GM21381 (cell line): ENCODE results near the gene BEAN1.
A peak's percentile ranks its signal among the peaks of the same experiment; 100 is the strongest.
"Not testable (repeated sequence)": the region's sequence is repeated elsewhere in the genome, so short reads cannot be mapped to it uniquely, and the experiment has no call there.

Source experiments
- ATAC-seq: cut with Tn5 transposase; IDR thresholded peaks from one replicate; pipeline ENCODE4 v1.9.1; 2021; ENCODE audit warnings: mild to moderate bottlenecking, moderate library complexity; ENCODE audit not compliant: unreplicated experiment

The BEAN1 gene

DNA sequence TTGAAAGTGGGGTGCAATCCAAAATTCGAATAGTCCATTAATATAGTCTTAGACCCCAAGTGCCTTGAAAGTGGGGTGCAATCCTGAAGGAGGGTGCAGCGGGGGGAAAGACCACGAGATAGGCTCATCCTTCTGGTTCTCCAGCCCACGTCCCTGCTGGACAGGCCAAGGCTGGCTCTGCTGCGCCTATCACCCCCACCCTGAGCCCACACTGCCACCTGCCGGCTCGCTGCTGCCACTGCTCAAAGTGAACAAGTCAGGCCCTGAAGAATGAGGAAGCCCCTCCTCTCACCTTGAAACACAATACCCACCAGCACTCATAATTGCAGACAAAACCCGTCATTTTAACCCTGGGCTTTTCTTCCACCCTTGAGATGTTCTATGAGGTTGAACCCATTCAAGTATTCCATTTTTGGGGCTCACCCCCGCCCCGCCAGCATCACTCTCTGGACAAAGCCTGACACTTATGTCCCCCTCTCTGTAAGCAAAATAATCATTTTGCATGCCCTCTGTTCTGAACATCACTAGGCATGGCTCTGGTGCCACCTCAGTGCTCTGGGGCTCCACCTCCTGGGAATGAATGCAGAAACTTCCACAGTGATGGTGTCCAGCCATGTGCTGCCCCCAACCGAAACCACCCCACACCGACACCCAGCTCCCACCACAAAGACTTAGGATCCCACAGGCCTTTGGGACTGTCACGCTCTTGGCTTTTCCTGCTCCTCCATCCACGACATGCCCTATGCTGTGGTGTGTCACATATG lies 56.8 kb downstream of the BEAN1 start:
- ATAC-seq: peak; percentile 73

DNA sequence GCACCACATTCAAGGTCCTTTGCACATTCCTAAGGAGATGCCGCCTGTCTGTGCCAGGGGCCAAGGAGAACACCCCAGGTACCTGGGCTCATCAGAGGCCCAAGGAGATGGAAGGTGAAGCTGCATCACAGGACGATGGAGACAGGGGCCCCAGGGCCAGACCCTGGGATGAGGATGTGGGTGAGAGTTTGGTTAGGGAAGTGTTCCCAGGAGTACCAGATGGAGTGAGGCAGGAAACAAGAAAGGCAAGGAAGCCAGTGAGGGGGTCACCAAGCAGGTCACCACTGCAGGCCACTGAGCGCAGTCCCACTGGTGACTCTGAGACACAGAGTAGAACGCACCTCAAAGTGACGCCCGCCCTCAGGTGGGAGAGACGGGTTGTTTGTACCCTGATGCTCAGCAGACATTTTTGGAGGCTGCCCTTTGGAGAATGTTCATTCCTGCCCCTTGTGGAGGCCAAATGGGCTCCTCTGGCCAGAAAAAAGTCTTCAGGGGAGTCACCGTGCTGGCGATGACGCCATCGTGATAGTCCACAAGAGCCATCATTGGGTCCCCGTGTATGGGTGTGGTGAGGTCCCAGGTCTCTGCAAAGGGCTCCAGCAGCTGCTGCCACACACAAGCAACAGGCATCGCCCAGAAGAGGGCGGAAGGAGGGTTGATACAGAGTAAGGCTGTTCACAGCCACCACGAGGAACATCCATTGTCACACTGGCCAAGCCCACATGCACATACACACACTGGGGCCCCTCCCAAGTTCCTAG lies 57.5 kb downstream of the BEAN1 start:
- ATAC-seq: no peak

DNA sequence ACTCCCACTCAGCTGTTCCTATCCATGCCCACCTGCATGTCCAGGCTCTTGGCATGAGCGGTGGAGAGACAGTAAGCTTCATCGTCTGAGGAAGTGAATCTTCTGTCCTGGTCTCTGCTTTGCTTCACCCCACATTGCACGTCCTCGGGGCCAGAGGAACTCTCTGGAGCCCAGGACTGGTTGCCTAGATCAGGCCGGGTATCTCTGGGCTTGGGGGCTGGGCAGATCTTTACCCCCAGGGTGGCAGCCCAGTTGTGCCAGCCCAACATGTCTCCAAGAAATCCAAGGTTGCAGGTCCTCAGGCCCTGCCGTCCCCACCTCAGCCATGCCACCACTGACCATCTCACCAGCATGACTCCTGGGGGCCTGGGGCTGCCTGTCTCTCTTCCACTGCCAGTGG lies 58.3 kb downstream of the BEAN1 start:
- no peak for ATAC-seq

DNA sequence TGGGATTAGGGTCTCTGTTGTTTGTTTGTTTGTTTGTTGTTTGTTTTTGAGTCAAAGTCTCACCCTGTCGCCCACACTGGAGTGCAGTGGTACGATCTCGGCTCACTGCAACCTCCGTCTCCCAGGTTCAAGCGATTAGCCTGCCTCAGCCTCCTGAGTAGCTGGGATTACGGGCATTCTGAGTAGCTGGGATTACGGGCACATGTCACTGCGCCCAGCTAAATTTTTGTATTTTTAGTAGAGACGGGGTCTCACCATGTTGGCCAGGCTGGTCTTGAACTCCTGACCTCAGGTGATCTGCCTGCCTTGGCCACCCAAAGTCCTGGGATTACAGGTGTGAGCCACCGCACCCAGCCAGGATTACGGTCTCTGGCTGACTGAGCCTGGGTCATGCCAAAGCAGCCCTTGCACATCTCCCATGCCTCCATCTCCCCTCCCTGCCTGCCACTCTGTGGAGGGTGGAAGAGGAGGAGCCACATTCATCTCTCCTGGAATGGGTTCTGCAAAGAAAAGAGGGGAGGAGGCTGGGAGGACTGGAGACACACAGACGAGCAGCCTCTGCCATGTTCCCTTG lies 59.2 kb downstream of the BEAN1 start:
- no peak for ATAC-seq

DNA sequence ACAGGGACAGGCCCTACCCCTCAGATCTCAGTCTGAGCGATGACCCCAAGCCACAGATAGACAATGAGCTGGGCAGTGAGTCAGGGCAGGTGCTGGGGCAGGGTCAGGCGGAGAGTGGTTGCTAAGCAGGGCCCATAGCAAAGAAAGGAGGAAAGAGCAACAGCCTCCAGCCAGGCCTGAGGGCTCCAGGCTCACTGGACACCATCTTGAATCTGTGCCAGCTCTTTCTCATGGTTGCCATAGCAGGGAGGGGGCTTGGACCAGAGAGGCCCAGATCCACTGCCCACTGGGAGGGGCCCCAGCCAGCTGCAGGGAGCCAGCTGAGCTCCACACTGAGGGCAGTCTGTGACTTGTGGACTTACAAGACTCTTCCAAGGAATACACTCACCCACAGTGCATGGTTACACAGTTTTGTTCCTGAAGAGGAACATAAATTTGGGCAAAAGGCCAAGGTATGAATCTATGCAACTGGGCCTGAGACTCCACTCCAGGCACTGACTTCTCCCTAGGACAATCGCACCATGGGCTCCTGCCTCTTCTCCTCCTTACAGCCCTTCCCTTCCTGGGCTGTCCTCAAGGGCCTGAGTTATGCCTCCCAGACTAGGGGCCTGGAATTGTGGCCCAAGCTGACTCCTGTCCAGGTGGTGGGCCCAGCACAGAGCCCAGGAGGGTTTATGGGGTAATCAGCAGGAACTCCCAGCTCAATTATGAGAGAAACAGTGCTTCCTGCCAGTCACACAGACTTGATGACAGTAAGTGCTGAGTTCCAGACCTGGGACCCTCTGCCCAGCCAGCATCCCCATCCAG lies 59.9 kb downstream of the BEAN1 start:
- ATAC-seq: no peak

DNA sequence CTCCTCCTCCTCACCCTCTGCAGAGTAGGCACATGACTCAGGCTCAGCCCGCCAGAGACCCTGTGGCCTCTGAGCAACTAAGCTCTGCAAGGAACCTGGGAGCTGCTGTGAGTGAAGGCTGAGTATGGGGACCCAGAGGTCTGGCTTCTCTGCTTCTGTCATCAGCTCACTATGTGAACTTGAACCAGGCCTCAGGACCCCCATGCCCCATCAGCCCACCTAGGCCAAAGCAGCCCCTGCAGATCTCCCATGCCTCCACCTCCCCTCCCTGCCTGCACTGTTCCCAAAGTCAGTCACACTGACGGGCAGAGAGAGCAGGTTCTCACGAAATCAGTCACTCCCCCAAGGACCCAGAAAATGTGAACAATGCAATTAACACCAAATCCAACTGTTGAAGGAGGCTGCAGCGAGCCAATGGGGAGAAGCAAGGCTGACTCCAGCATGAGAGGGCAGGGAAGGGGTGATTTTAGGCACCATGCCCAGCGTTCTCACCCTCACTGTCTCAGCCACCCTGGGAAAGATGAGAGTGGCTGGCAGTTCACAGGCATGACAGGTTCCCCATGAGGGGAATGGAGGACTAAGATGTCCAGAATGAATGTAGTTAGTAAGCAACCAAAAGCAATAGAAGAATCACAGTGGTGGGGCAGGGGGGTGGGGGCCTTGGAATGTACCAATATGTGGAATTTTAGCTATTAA lies 60.6 kb downstream of the BEAN1 start:
- no peak for ATAC-seq

DNA sequence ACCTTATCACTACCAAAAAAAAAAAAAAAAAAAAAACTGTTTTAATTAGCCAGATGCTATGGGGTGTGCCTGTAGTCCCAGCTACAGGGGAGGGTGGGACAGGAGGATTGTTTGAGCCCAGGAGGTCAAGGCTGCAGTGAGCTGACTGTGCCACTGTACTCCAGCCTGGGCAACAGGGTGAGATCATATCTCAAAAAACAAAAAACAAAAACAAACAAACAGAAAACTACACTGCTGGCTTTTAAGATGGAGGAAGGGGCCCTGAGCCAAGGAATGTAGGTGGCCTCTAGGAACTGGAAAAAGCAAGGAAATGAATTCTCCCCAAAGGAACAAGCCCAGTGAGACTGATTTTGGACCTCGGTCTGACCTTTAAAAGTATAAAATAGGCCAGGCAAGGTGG lies 61.4 kb downstream of the BEAN1 start:
- ATAC-seq: no peak

DNA sequence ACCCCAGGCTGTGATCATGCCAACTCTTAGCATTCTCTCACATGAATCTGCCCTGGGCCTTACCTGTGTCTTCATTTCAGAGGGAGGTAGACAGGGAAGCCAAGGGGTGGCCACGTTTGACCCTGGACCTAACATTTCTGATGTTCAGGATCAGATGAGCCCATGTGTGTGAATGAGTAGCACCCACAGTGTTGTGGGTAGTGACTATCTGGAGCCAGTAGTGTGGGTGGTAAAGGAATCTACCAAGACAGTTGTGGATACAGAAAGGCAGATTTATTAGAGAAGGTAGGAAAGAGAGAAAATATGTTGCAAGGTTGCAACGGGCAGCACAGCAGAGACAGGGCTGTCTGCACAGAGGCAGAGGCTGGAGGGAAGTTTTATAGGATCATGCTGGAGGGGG lies 62.3 kb downstream of the BEAN1 start:
- no peak for ATAC-seq

DNA sequence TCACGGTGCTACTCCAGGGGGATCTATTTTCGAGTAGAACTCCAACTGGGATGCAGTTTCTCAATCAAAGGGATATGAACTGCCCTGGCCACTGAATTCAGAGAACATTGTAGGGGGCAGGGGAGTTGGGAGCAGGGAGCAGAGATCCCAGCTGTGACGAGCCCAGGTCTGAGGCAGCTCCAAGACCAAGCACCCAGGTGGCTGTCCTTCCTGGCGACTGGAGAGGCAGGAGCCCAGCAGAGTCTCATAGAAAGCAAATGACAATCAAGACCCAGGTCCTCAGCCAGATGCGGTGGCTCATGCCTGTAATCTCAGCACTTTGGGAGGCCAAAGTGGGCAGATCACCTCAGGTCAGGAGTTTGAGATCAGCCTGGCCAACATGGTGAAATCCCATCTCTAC lies 62.7 kb downstream of the BEAN1 start:
- ATAC-seq: no peak

DNA sequence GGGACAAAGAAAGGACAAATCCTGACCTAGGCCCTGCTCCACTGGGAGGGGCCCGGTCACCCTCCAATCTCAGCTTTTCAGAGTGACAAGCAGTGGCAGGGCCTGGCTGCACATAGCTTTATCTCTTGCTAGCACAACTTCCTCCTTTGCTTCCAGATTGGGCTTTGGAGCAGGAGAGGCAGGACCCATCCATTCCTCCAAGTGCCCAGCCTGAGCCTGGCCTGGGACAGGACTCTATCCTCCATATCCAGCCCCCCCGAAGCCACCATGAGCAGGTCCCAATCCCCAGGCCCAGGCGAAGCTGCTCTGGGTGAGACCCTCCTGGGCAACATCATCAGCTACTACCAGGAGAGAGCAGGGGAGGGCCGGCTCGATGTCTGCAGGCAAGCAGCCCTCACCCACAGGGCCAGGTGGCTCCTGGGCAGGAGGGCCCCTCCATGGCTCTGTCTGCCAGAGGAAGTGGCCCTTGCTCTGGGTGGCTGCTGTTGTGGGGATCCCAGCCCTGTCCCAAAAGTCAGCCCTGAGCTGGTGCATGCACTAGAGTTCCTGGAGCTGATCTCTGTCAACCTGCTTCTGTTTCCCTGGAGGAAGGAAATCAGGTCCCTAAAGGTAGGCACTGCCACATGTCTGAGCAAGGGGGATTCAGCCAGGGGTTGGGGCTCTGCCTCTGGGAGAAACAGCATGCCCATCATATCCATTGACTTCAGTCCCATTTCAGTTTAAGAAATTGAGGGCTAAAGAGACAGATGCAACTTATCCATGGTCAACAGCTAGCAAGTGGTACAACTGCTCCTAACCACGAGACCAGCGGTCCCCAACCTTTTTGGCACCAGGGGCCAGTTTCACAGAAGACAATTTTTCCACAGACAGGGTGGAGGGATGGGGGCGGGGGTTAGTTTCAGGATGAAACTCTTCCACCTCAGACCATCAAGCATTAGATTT lies 64.0 kb downstream of the BEAN1 start:
- ATAC-seq: no peak

DNA sequence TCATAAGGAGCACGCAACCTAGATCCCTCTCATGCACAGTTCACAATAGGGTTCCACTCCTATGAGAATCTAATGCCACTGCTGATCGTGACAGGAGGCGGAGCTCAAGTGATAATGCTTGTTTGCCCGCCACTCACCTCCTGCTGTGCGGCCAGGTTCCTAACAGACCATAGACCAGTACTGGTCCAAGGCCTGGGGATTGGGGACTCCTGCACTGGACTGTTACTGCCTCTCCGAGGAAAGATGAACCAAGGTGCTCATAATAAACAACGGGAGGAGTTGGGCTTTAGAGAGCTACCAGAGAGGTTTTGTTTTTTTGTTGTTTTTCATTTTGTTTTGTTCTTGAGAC lies 64.6 kb downstream of the BEAN1 start:
- no peak for ATAC-seq

DNA sequence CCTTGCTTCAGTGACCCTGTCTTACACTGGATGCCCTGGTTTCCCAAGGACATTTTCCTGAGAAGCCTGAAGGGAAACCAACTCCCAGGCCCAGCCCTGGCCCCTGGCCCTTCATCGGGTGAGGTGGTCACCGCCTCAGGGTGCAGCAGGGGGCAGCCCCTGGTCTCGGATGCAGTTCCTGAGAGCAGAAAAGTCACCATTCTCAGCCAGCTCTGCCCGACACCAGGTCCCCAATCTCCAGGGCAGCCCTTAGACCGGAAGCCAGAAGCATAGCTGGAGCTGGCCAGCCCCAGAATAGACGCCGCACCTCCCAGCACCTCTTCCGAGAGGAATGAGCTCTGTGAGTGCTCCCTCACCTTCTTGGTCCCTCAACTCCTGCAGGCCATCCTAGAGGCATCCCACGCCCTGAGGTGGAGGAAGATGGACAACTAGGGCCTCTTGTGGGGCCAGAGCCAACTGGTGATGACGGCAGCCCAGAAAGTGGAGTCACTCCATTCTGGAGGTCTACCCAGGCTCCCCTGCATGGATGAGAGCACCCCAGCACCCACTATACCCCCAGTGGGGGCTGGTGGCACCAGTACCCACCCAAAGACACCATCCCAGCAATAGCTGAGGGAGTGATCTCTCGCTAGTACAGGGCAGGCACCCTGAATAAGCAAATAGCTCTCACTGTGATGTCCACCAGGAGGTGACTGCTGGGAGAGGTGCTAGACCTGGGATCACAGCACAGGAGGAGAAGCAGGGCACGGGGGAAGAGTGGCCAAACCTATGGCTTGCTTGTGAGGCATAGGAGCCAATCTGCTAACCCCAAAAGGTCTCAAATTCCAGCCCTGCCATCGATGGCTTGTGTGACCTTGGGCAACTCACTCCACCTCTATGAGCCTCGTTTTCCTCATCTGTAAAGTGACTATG lies 66.7 kb downstream of the BEAN1 start:
- no peak for ATAC-seq

DNA sequence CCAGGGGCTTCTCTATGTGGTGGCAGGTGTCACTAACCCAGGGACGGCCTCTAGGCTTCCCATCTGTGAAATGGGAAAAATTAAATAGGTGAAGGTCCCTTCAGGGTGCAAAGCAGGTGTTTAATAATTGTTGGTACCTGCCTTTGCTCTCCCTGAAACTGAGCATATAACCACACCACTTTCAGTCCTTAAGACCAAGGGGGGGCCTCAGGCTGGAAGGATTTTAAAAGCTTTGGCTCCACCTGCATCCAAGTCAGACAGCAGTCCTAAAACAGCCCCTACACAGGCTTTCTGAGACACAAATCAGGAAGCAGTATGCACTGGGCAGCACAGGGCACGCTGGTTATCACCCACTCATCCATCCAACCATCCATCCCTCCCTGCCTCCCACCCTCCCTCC lies 67.8 kb downstream of the BEAN1 start:
- ATAC-seq: no peak

DNA sequence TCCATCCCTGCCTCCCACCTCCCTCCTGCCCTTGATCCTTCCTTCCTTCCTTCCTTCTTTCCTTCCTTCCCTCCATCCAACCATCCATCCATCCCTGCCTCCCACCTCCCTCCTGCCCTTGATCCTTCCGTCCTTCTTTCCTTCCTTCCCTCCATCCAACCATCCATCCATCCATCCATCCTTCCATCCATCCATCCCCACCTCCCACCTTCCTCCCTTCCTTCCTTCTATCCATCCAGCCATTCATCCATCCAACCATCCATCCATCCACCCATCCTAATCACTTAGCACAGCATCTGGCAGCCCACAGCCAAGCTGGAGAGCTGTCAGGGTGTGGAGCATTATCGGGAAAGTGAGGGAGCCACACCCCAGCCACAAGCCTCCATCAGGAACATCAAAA lies 68.3 kb downstream of the BEAN1 start:
- no peak for ATAC-seq

DNA sequence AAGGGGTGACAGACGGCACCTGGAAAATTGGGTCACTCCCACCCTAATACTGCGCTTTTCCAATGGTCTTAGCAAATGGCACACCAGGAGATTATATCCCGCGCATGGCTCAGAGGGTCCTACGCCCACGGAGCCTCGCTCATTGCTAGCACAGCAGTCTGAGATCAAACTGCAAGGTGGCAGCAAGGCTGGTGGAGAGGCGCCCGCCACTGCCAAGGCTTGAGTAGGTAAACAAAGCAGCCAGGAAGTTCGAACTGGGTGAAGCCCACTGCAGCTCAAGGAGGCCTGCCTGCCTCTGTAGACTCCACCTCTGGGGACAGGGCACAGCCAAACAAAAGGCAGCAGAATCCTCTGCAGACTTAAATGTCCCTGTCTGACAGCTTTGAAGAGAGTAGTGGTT lies 69.1 kb downstream of the BEAN1 start:
- ATAC-seq: not testable (repeated sequence)

DNA sequence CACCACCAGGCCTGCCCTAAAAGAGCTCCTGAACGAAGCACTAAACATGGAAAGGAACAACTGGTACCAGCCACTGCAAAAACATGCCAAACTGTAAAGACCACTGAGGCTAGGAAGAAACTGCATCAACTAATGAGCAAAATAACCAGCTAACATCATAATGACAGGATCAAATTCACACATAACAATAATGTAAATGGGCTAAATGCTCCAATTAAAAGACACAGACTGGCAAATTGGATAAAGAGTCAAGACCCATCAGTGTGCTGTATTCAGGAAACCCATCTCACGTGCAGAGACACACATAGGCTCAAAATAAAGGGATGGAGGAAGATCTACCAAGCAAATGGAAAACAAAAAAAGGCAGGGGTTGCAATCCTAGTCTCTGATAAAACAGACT lies 70.8 kb downstream of the BEAN1 start:
- ATAC-seq: not testable (repeated sequence)

DNA sequence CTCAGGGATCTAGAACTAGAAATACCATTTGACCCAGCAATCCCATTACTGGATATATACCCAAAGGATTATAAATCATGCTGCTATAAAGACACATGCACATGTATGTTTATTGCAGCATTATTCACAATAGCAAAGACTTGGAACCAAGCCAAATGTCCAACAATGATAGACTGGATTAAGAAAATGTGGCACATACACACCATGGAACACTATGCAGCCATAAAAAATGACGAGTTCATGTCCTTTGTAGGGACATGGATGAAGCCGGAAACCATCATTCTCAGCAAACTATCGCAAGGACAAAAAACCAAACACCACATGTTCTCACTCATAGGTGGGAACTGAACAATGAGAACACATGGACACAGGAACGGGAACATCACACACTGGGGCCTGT lies 74.5 kb downstream of the BEAN1 start:
- not testable (repeated sequence) for ATAC-seq

DNA sequence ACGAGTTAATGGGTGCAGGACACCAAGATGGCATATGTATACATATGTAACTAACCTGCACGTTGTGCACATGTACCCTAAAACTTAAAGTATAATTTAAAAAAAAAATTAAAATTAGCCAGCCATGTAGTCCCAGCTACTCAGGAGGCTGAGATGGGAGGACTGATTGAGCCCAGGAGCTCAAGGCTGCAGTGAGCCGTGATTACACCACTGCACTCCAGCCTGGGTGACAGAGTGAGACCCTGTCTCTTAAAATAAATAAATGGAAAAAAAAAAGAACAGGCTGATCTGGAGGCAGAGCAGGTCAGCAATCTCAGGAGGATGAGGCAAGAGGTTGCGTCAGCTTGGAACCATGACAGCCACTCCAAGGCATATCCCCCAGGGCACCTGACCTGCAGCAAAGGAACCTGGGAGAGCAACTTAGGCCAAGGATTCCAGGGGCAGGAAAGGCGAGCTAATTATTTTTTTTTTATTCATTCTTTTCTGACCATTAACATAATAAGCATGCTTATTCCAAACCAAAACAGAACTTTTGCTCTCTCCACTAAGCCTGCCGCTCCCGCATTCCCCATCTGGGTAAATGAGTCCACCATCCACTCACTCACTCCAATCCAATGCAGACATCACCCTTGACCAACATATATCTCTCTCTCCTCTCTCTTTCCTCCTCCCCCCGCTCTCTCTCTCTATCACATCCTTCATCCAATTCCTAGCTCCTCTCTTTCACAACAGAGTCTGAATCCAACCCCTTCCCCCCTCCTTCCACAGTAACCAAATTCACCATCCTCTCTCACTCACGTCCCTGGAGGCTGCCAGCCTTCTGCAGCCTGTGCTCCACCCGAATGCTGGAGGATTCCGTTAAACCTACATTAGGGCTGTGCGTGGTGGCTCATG lies 75.2 kb downstream of the BEAN1 start:
- no peak for ATAC-seq
